ENCODE results near the gene CPNE7. TPM values are rescaled to one million over a fixed set of nuclear protein-coding genes. Genes with fewer than 3 reads are reported as not detected.

The CPNE7 gene
- total and polyA plus RNA-seq, 9 of the 15 experiments (the other 6 are each of a cell fraction or from before 2014, with no cell fraction given): 0.30 to 73.4 (median 32.7) TPM

- Histone ChIP-seq H3K9me1 (ENCODE audit: control insufficient read depth, insufficient read depth, low read length) (no peaks in the 10 kb centered on the region), H3K9me3 (replicated peaks; ENCODE audit: control insufficient read depth, insufficient read depth, low read depth, low read length) (peaks cover 17% of the 10 kb centered on the region), H2AFZ (ENCODE audit: low read depth, low read length) (no peak overlapping the region), H3K27ac (ENCODE audit: extremely low read depth, low read depth, low read length) (peak overlapping the region; percentile 79; the same call in 1 of the 3 replicates), H3K9ac (ENCODE audit: insufficient read depth in 1 of 2, low read depth in 2 of 2, low read length in 2 of 2) (no peak overlapping the region), H3K36me3 (ENCODE audit: control insufficient read depth, insufficient read depth, low read length) (peaks cover 84% of the 10 kb centered on the region), H3K79me2 (ENCODE audit: control insufficient read depth, insufficient read depth, low read length) (peaks cover 5% of the 10 kb centered on the region; the same call in 1 of the 3 replicates), H3K4me2 (ENCODE audit: insufficient read depth, low read length) (no peak overlapping the region), H4K20me1 (replicated peaks; ENCODE audit: control insufficient read depth, insufficient read depth, low read length) (no peaks in the 10 kb centered on the region), H3K4me1 (replicated peaks in 1 of 2; ENCODE audit: control insufficient read depth in 2 of 2, insufficient read depth in 2 of 2, low read length in 2 of 2) (peaks cover 0 to 60% of the 10 kb centered on the region in 2 experiments; a peak in 2 of 5 replicates), H3K27me3 (ENCODE audit: control insufficient read depth in 2 of 2, insufficient read depth in 2 of 2, low read length in 2 of 2) (no peaks in the 10 kb centered on the region), H3K4me3 (no peak overlapping the region)
- BruUV-seq (replicated peaks): no TSS peak
- POLR2A ChIA-PET: no interaction called here
- FAIRE-seq: no peak
- intact Hi-C loops (cut with micrococcal nuclease) (no loop called here), in situ Hi-C loops (cut with MboI) (no loop called here)
- no peak for DNase-seq (ENCODE audit: extremely low read depth in 1 of 4, low spot score in 3 of 4)
- TF ChIP-seq ZNF583 (CRISPR knock-in tag; IDR thresholded peaks at IDR 0.05) (no peak), E2F3 (CRISPR knock-in tag; IDR thresholded peaks at IDR 0.05) (no peak), ZFP36 (IDR thresholded peaks at IDR 0.05; ENCODE audit: low read depth, low read length, partially characterized antibody) (no peak), PHB2 (IDR thresholded peaks at IDR 0.05; ENCODE audit: low read depth) (no peak), HNRNPH1 (optimal IDR thresholded peaks at IDR 0.05; ENCODE audit: low read depth, low read length) (no peak), NFATC3 (IDR thresholded peaks at IDR 0.05) (no peak), ZEB2 (IDR thresholded peaks at IDR 0.05) (no peak), HLTF (IDR thresholded peaks at IDR 0.05) (no peak), CXXC5 (CRISPR knock-in tag; IDR thresholded peaks at IDR 0.05) (no peak), RBM25 (IDR thresholded peaks at IDR 0.05; ENCODE audit: low read depth, low read length, severe bottlenecking) (no peak), MTA1 (IDR thresholded peaks at IDR 0.05; ENCODE audit: borderline replicate concordance) (no peak), RFX1 (IDR thresholded peaks at IDR 0.05) (no peak), XRCC5 (IDR thresholded peaks at IDR 0.05; ENCODE audit: low read depth, low read length) (no peak)
- TF ChIP-seq, protein P1, sequence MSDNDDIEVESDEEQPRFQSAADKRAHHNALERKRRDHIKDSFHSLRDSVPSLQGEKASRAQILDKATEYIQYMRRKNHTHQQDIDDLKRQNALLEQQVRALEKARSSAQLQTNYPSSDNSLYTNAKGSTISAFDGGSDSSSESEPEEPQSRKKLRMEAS (CRISPR knock-in tag; IDR thresholded peaks at IDR 0.05): no peak
- TF ChIP-seq, protein P2, sequence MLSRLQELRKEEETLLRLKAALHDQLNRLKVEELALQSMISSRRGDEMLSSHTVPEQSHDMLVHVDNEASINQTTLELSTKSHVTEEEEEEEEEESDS (CRISPR knock-in tag; IDR thresholded peaks at IDR 0.05): no peak
- TF ChIP-seq, protein P3, sequence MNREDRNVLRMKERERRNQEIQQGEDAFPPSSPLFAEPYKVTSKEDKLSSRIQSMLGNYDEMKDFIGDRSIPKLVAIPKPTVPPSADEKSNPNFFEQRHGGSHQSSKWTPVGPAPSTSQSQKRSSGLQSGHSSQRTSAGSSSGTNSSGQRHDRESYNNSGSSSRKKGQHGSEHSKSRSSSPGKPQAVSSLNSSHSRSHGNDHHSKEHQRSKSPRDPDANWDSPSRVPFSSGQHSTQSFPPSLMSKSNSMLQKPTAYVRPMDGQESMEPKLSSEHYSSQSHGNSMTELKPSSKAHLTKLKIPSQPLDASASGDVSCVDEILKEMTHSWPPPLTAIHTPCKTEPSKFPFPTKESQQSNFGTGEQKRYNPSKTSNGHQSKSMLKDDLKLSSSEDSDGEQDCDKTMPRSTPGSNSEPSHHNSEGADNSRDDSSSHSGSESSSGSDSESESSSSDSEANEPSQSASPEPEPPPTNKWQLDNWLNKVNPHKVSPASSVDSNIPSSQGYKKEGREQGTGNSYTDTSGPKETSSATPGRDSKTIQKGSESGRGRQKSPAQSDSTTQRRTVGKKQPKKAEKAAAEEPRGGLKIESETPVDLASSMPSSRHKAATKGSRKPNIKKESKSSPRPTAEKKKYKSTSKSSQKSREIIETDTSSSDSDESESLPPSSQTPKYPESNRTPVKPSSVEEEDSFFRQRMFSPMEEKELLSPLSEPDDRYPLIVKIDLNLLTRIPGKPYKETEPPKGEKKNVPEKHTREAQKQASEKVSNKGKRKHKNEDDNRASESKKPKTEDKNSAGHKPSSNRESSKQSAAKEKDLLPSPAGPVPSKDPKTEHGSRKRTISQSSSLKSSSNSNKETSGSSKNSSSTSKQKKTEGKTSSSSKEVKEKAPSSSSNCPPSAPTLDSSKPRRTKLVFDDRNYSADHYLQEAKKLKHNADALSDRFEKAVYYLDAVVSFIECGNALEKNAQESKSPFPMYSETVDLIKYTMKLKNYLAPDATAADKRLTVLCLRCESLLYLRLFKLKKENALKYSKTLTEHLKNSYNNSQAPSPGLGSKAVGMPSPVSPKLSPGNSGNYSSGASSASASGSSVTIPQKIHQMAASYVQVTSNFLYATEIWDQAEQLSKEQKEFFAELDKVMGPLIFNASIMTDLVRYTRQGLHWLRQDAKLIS (CRISPR knock-in tag; IDR thresholded peaks at IDR 0.05): no peak
- 93% methylated on average over 2 of the region's 7 CpGs for WGBS (ENCODE audit: insufficient coverage, low coverage, missing lambda C conversion rate)
- CTCF ChIA-PET (ENCODE audit: low intra/inter-chr PET ratio): no interaction called here
- ATAC-seq: no peak
Measured at GRCh38 chr16:89586218-89586617, 10.7 kb downstream of the CPNE7 start.

Measured in K562 (cell line).